TTC549 (cell line): ENCODE measurements around the gene GABRB1.
"Not testable (repeated sequence)": the region's sequence is repeated elsewhere in the genome, so short reads cannot be mapped to it uniquely, and the experiment has no call there.

Experiments
- FAIRE-seq: peaks from 2 replicates; lab custom pipeline; 2012; peaks lifted over from hg19 to GRCh38; lab: Jason Lieb, UNC

The GABRB1 gene

DNA sequence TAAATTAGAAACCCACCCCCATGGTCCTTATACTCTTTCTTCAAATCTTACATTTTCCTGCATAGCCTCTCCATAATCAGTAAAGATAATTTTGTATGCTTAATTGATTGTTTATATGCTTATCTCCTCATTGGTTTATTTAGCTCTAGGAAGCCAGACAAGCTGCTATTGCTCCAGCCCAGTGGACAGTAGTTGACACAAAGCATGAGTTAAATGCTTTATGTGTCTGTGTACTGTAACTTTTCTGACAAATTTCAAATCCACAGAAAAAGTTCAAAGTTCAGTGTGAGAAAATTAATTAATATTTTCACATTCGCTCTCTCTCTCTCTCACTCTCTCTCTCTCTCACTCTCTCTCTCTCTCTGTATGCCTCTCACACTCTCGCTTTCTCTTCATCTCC, 181.7 kb downstream of the GABRB1 start:
- no peak for FAIRE-seq

GRCh38 chr4:47213539-47213938, 182.2 kb downstream of the GABRB1 start:
- no peak for FAIRE-seq

DNA sequence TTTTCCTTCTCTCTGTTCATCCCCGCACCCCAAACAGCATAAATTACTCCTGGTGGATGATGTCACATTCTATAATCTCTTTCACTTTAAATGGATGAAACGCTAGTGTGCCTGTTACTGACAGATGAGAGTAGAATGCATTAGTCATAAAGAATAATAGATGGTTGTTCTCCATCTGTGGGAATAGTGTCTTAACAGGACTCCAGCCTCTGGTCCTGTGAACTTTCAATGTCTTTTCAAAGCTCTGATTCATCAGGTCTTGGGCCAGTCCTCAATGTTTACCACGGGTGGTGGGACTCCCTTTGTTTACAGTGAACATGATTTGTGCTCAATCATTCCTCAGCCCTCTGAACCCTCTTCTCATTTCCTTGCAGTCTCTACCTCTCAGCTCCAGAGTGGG, 182.6 kb downstream of the GABRB1 start:
- FAIRE-seq, result no peak

GRCh38 chr4:47215759-47216158, 184.4 kb downstream of the GABRB1 start:
- FAIRE-seq, result no peak

- no peak for FAIRE-seq
Observed at GRCh38 chr4:47217291-47217690, 185.9 kb downstream of the GABRB1 start.

- no peak for FAIRE-seq
Observed at GRCh38 chr4:47217884-47218283, 186.5 kb downstream of the GABRB1 start.

GRCh38 chr4:47218631-47219030, 187.3 kb downstream of the GABRB1 start:
- no peak for FAIRE-seq

GRCh38 chr4:47219586-47219985, 188.2 kb downstream of the GABRB1 start:
- FAIRE-seq, result no peak

- FAIRE-seq, result no peak
Observed at GRCh38 chr4:47221721-47222120, 190.4 kb downstream of the GABRB1 start.

DNA sequence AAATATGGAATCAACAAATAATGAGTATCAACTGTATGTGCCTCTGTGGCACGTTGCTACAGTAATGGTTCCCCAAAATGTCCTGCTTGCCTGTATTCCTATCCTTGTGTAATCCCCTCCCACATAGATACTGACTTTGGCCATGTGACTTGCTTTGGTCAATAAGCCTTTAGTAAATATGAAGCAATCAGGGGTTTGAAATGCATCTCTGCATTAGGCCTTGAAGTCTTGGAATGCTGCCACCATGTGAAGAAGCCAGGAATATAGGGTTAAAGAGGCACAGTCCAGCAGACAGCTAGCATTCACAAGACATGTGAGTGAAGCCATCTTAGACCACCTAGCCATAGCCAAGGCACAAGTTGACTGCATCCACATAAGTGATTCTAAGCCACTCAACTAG, 190.9 kb downstream of the GABRB1 start:
- FAIRE-seq, result no peak

- no peak for FAIRE-seq
Observed at GRCh38 chr4:47224361-47224760, 193.0 kb downstream of the GABRB1 start.

- FAIRE-seq, result no peak
Observed at GRCh38 chr4:47235721-47236120, 204.4 kb downstream of the GABRB1 start.

- FAIRE-seq, result no peak
Observed at GRCh38 chr4:47238667-47239066, 207.3 kb downstream of the GABRB1 start.

- FAIRE-seq, result no peak
Observed at GRCh38 chr4:47239649-47240048, 208.3 kb downstream of the GABRB1 start.

GRCh38 chr4:47251348-47252135, 220.2 kb downstream of the GABRB1 start:
- no peak for FAIRE-seq

DNA sequence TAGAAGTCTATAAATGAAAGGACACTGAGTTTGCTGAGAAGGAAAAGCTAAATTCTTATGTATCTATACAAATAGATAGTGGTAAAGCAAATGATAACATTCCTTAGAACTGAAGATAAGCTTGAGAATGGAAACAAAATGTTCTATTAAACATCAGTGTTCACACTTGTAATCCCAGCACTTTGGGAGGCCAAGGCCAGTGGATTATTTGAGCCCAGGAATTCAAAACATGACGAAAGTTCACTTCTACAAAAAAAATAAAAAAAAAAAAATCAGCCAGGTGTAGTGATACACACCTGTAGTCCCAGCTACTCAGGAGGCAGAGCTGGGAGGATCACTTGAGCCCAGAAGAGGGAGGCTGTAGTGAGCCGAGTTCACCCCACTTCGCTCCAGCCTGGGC, 232.4 kb downstream of the GABRB1 start:
- FAIRE-seq, result no peak

GRCh38 chr4:47270201-47270888, 239.0 kb downstream of the GABRB1 start:
- no peak for FAIRE-seq

GRCh38 chr4:47271291-47271690, 239.9 kb downstream of the GABRB1 start:
- FAIRE-seq, result no peak

- FAIRE-seq, result no peak
Observed at GRCh38 chr4:47274901-47275300, 243.5 kb downstream of the GABRB1 start.

GRCh38 chr4:47275595-47275994, 244.2 kb downstream of the GABRB1 start:
- FAIRE-seq, result no peak

GRCh38 chr4:47278631-47279030, 247.3 kb downstream of the GABRB1 start:
- no peak for FAIRE-seq

- FAIRE-seq, result no peak
Observed at GRCh38 chr4:47287735-47288134, 256.4 kb downstream of the GABRB1 start.

GRCh38 chr4:47289805-47290204, 258.4 kb downstream of the GABRB1 start:
- no peak for FAIRE-seq

DNA sequence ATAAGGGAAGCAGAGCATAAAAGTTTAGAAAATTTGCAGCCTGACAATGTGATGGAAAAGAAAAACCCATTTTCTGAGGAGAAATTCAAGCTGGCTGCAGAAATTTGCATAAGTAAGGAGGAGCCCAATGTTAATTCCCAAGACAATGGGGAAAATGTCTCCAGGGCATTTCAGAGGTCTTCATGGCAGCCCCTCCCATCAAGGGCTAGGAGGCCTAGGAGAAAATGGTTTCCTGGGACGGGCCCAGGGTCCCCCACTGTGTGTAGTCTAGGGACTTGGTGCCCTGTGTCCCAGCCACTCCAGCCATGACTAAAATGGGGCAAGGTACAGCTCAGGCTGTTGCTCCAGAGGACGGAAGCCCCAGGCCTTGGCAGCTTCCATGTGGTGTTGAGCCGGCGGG, 259.5 kb downstream of the GABRB1 start:
- not testable (repeated sequence) for FAIRE-seq
